Activated T-helper 17 cell treated with anti-CD3 and anti-CD28 coated beads, Interleukin-2, amount 50 U/mL, for 72 hours (primary cell): Measurements from ENCODE around the gene ZRSR2. TPM values are rescaled to one million over a fixed set of nuclear protein-coding genes. Genes with fewer than 3 reads are reported as not detected.

Experiments
- ATAC-seq: fragments of 150-1000 bp; cut with Tn5 transposase; replicated peaks from 2 replicates; pipeline ENCODE4 v1.10.0; 2021; ENCODE audit warnings: mild to moderate bottlenecking, moderate library complexity
- H3K27ac Mint-ChIP-seq: one replicate; pipeline ENCODE4 v1.8.0; 2022; ENCODE audit warnings: mixed read lengths
- H3K27me3 Mint-ChIP-seq: one replicate; pipeline ENCODE4 v1.8.0; 2022; ENCODE audit warnings: mixed read lengths
- H3K36me3 Mint-ChIP-seq: one replicate; pipeline ENCODE4 v1.8.0; 2022; ENCODE audit warnings: low read depth, mild to moderate bottlenecking, mixed read lengths
- H3K4me1 Mint-ChIP-seq: one replicate; pipeline ENCODE4 v1.8.0; 2022; ENCODE audit warnings: mixed read lengths
- H3K4me3 Mint-ChIP-seq: one replicate; pipeline ENCODE4 v1.8.0; 2022; ENCODE audit warnings: mild to moderate bottlenecking, mixed read lengths
- H3K9me3 Mint-ChIP-seq: one replicate; pipeline ENCODE4 v1.8.0; 2022; ENCODE audit warnings: mixed read lengths
- total RNA-seq, 2 donors: library from RNA; stranded (reverse); gene quantifications; one replicate each; pipeline ENCODE4 v1.2.3, GENCODE V29; 2022

The ZRSR2 gene
- total RNA-seq, 2 donors from 2014 or later = 10.0 to 11.6 TPM

GRCh38 chrX:15853586-15854079 lies 63.3 kb downstream of the ZRSR2 start:
- Mint-ChIP-seq H3K9me3 (no peaks in the 10 kb centered on the region), H3K4me3 (peak overlapping the region; percentile 75), H3K27me3 (no peaks in the 10 kb centered on the region), H3K27ac (no peak overlapping the region), H3K36me3 (peaks cover 37% of the 10 kb centered on the region), H3K4me1 (peaks cover 5% of the 10 kb centered on the region)
- ATAC-seq = no peak

GRCh38 chrX:15854080-15854655 lies 63.9 kb downstream of the ZRSR2 start:
- Mint-ChIP-seq H3K4me1 (peaks cover 5% of the 10 kb centered on the region), H3K27ac (no peak overlapping the region), H3K4me3 (peak overlapping the region; percentile 75), H3K9me3 (no peaks in the 10 kb centered on the region), H3K27me3 (no peaks in the 10 kb centered on the region), H3K36me3 (peaks cover 36% of the 10 kb centered on the region)
- ATAC-seq = peak; percentile 40

- peaks cover under 1% of the 10 kb centered on the region for H3K4me1 Mint-ChIP-seq
- peak; percentile 98 for ATAC-seq
- no peaks in the 10 kb centered on the region for H3K9me3 Mint-ChIP-seq
- H3K4me3 Mint-ChIP-seq = peak within 1 kb of the TSS; percentile 91
- H3K27me3 Mint-ChIP-seq = no peaks in the 10 kb centered on the region
- peak within 1 kb of the TSS; percentile 93 for H3K27ac Mint-ChIP-seq
- H3K36me3 Mint-ChIP-seq = peaks cover 29% of the 10 kb centered on the region
These were observed 64.7 kb downstream of the ZRSR2 start, which contains the start of gene AP1S2 for GRCh38 chrX:15854712-15855567. AP1S2 (minus strand) TSS chrX:15854813; CDS start chrX:15852524, 2,289 bp downstream.

GRCh38 chrX:15855568-15856221 lies 65.4 kb downstream of the ZRSR2 start:
- Mint-ChIP-seq H3K27me3 (no peaks in the 10 kb centered on the region), H3K4me3 (peak overlapping the region; percentile 91), H3K27ac (peak overlapping the region; percentile 93), H3K36me3 (peaks cover 21% of the 10 kb centered on the region), H3K9me3 (no peaks in the 10 kb centered on the region), H3K4me1 (no peaks in the 10 kb centered on the region)
- ATAC-seq = no peak

- ATAC-seq = no peak
- no peaks in the 10 kb centered on the region for H3K27me3 Mint-ChIP-seq
- H3K4me1 Mint-ChIP-seq = no peaks in the 10 kb centered on the region
- no peaks in the 10 kb centered on the region for H3K9me3 Mint-ChIP-seq
- H3K27ac Mint-ChIP-seq = no peak overlapping the region
- peak overlapping the region; percentile 91 for H3K4me3 Mint-ChIP-seq
- peaks cover 16% of the 10 kb centered on the region for H3K36me3 Mint-ChIP-seq
These were observed 65.9 kb downstream of the ZRSR2 start for GRCh38 chrX:15856222-15856587.

- no peaks in the 10 kb centered on the region for H3K4me1 Mint-ChIP-seq
- H3K27ac Mint-ChIP-seq = no peak overlapping the region
- no peaks in the 10 kb centered on the region for H3K27me3 Mint-ChIP-seq
- peak overlapping the region; percentile 15 for H3K4me3 Mint-ChIP-seq
- H3K9me3 Mint-ChIP-seq = no peaks in the 10 kb centered on the region
- no peak for ATAC-seq
- peaks cover 12% of the 10 kb centered on the region for H3K36me3 Mint-ChIP-seq
These were observed 66.4 kb downstream of the ZRSR2 start for GRCh38 chrX:15856636-15857035.

GRCh38 chrX:15858051-15858450 lies 67.8 kb downstream of the ZRSR2 start:
- no peaks in the 10 kb centered on the region for H3K4me1 Mint-ChIP-seq
- ATAC-seq = no peak
- H3K27me3 Mint-ChIP-seq = no peaks in the 10 kb centered on the region
- H3K4me3 Mint-ChIP-seq = no peak overlapping the region
- H3K36me3 Mint-ChIP-seq = no peaks in the 10 kb centered on the region
- H3K9me3 Mint-ChIP-seq = no peaks in the 10 kb centered on the region
- no peak overlapping the region for H3K27ac Mint-ChIP-seq

GRCh38 chrX:15860921-15861320 lies 70.6 kb downstream of the ZRSR2 start:
- Mint-ChIP-seq H3K36me3 (no peaks in the 10 kb centered on the region), H3K27me3 (no peaks in the 10 kb centered on the region), H3K9me3 (no peaks in the 10 kb centered on the region), H3K27ac (no peak overlapping the region), H3K4me3 (no peak overlapping the region), H3K4me1 (no peaks in the 10 kb centered on the region)
- ATAC-seq = no peak

- no peak overlapping the region for H3K27ac Mint-ChIP-seq
- no peak overlapping the region for H3K4me3 Mint-ChIP-seq
- H3K9me3 Mint-ChIP-seq = no peaks in the 10 kb centered on the region
- no peaks in the 10 kb centered on the region for H3K36me3 Mint-ChIP-seq
- ATAC-seq = no peak
- H3K27me3 Mint-ChIP-seq = no peaks in the 10 kb centered on the region
- no peaks in the 10 kb centered on the region for H3K4me1 Mint-ChIP-seq
These were observed 73.7 kb downstream of the ZRSR2 start for GRCh38 chrX:15864023-15864422.

GRCh38 chrX:15864629-15865028 lies 74.3 kb downstream of the ZRSR2 start:
- Mint-ChIP-seq H3K4me1 (no peaks in the 10 kb centered on the region), H3K27ac (no peak overlapping the region), H3K4me3 (no peak overlapping the region), H3K36me3 (no peaks in the 10 kb centered on the region), H3K9me3 (no peaks in the 10 kb centered on the region), H3K27me3 (no peaks in the 10 kb centered on the region)
- peak; percentile 43 for ATAC-seq

- ATAC-seq = no peak
- Mint-ChIP-seq H3K36me3 (no peaks in the 10 kb centered on the region), H3K4me1 (no peaks in the 10 kb centered on the region)
These were observed 75.9 kb downstream of the ZRSR2 start for GRCh38 chrX:15866147-15866546.

GRCh38 chrX:15869695-15870094 lies 79.4 kb downstream of the ZRSR2 start:
- H3K9me3 Mint-ChIP-seq = no peaks in the 10 kb centered on the region
- H3K27ac Mint-ChIP-seq = no peak overlapping the region
- H3K4me3 Mint-ChIP-seq = no peak overlapping the region
- H3K27me3 Mint-ChIP-seq = no peaks in the 10 kb centered on the region
- no peak for ATAC-seq
- no peaks in the 10 kb centered on the region for H3K4me1 Mint-ChIP-seq
- no peaks in the 10 kb centered on the region for H3K36me3 Mint-ChIP-seq

More at GRCh38 chrX:15866147-15866546, 75.9 kb downstream of the ZRSR2 start:
- H3K9me3 Mint-ChIP-seq = no peaks in the 10 kb centered on the region
- no peak overlapping the region for H3K27ac Mint-ChIP-seq
- H3K4me3 Mint-ChIP-seq = no peak overlapping the region
- H3K27me3 Mint-ChIP-seq = no peaks in the 10 kb centered on the region

GRCh38 chrX:15870310-15870709 lies 80.0 kb downstream of the ZRSR2 start:
- Mint-ChIP-seq H3K4me1 (no peaks in the 10 kb centered on the region), H3K27ac (no peak overlapping the region)

More at GRCh38 chrX:15870310-15870709, 80.0 kb downstream of the ZRSR2 start:
- Mint-ChIP-seq H3K27me3 (no peaks in the 10 kb centered on the region), H3K36me3 (no peaks in the 10 kb centered on the region), H3K4me3 (no peak overlapping the region), H3K9me3 (no peaks in the 10 kb centered on the region)
- ATAC-seq = no peak
